Loucy (cell line): ENCODE results near the gene C11orf71.

Experiments used
- H2AFZ ChIP-seq: fragments of 200-600 bp; sonication (generic); 2 replicates; pipeline ENCODE4 v1.6.0; 2016; ENCODE audit warnings: antibody characterized with exemption, mild to moderate bottlenecking, low read length, moderate library complexity
- H3F3A ChIP-seq: fragments of 200-600 bp; 2 replicates; pipeline ENCODE4 v1.6.0; 2016; ENCODE audit warnings: antibody characterized with exemption, low read depth, mild to moderate bottlenecking
- H3K27me3 ChIP-seq: fragments of 200-600 bp; sonication (generic); 2 replicates; pipeline ENCODE4 v1.6.1; 2014; ENCODE audit warnings: low read length, mild to moderate bottlenecking; ENCODE audit not compliant: insufficient read depth, poor library complexity, severe bottlenecking
- H3K36me3 ChIP-seq: fragments of 200-600 bp; sonication (generic); 2 replicates; pipeline ENCODE4 v1.6.1; 2016; ENCODE audit warnings: low read length; ENCODE audit not compliant: insufficient read depth
- H3K4me1 ChIP-seq: fragments of 200-600 bp; sonication (generic); 2 replicates; pipeline ENCODE4 v1.5.1; 2014; ENCODE audit warnings: low read length, mild to moderate bottlenecking; ENCODE audit not compliant: insufficient read depth, poor library complexity, severe bottlenecking
- H3K4me2 ChIP-seq: fragments of 200-600 bp; sonication (generic); 2 replicates; pipeline ENCODE4 v1.6.0; 2014; ENCODE audit warnings: antibody characterized with exemption, low read length, low read depth, mild to moderate bottlenecking; ENCODE audit not compliant: poor library complexity, severe bottlenecking
- H3K4me3 ChIP-seq: fragments of 200-600 bp; sonication (generic); 2 replicates; pipeline ENCODE4 v1.5.1; 2014; ENCODE audit warnings: low read length, mild to moderate bottlenecking, mixed read lengths; ENCODE audit not compliant: poor library complexity, severe bottlenecking
- H3K79me2 ChIP-seq: fragments of 200-600 bp; sonication (generic); 2 replicates; pipeline ENCODE4 v1.6.1; 2014; ENCODE audit warnings: low read length; ENCODE audit not compliant: insufficient read depth
- H3K9ac ChIP-seq: fragments of 200-600 bp; sonication (generic); 2 replicates; pipeline ENCODE4 v1.6.0; 2014; ENCODE audit warnings: mild to moderate bottlenecking, low read depth, low read length, moderate library complexity; ENCODE audit not compliant: poor library complexity, severe bottlenecking
- H3K9me2 ChIP-seq: fragments of 200-600 bp; sonication (generic); replicated peaks from 2 replicates; pipeline ENCODE4 v1.6.1; 2016; ENCODE audit warnings: low read depth, low read length, mixed read lengths
- H3K9me3 ChIP-seq: fragments of 200-600 bp; sonication (generic); 2 replicates; pipeline ENCODE4 v1.6.1; 2014; ENCODE audit warnings: mild to moderate bottlenecking, antibody characterized with exemption, low read length, low read depth; ENCODE audit not compliant: insufficient read depth
- H4K20me1 ChIP-seq: fragments of 200-600 bp; sonication (generic); 2 replicates; pipeline ENCODE4 v1.6.0; 2014; ENCODE audit warnings: antibody characterized with exemption, low read length, mild to moderate bottlenecking; ENCODE audit not compliant: insufficient read depth, poor library complexity, severe bottlenecking
- EZH2phosphoT487 ChIP-seq: fragments of 200-600 bp; IDR thresholded peaks from 2 replicates; pipeline ENCODE4 v1.6.1; 2018; ENCODE audit warnings: antibody characterized with exemption, mild to moderate bottlenecking, moderate library complexity, borderline replicate concordance
- TF ChIP-seq, protein P1 (sequence below): fragments of 200-600 bp; sonication (generic); conservative IDR thresholded peaks from 2 replicates; pipeline ENCODE4 v1.5.1; 2014; ENCODE audit warnings: mild to moderate bottlenecking, antibody characterized with exemption, low read length

The C11orf71 gene

DNA sequence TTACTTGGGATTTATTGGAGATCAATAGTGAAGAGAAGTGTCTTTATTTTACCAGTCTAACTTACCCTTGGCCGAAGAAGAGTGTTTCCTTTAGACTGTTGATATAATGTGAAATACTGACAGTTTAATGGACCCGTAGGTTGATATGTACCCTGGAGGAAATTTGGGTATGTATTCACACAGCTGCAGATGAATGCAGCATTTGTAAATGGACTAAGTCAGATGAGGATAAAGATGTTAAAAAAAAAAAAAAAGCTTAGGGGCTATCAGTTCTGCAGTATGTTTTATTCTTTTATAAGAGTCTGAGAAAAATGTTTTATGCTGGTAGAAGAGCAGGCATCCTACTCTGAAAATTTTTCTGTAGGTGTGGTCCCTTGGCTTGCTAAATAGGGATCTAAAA is 41.6 kb upstream of the C11orf71 start:
- Histone ChIP-seq H3K4me1 (peaks cover 39% of the 10 kb centered on the region), H3K36me3 (no peaks in the 10 kb centered on the region)

DNA sequence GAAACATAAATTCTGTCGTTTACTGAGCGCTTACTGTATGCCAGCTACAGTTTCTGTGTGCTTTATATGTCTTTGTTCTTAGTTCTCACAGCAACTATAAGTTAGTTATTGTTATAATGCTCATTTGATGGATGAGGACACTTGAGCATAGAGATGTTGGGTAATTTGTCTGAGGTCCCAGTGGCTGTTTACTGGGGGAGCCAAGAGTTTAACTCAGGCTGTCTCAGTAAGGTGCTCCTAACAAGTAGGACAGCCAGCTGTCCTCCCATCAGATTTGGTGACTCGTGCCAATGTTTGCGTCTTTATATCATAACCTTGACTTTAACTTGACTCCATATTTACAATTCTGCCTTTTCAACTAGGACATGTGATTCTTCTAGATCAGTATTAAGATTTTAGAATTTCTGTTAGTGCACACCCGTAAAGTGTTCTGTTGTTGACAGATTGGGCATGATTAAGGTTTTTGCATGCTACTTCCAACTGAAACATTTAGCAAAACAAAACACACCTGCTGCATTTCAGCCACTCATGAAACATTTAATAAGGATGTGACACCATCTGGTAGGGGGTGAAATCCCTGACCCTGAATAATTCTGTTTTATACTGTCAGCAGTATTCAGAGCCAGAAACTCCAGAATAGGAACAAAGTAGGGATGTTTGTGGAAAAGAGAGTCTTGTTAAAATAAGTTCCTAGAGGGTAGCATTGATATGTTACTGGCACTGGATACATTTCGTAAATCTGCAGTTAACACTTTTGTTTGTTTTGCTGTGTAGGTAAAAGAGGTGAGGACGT is 40.9 kb upstream of the C11orf71 start:
- Histone ChIP-seq H3K9me2 (no peaks in the 10 kb centered on the region), H3F3A (no peaks in the 10 kb centered on the region), H3K4me3 (peak overlapping the region; percentile 99), H3K9ac (peak overlapping the region; percentile 14), H3K36me3 (no peaks in the 10 kb centered on the region), H4K20me1 (no peaks in the 10 kb centered on the region), H3K4me1 (peaks cover 39% of the 10 kb centered on the region), H3K27me3 (no peaks in the 10 kb centered on the region), H3K79me2 (peaks cover 22% of the 10 kb centered on the region), H3K4me2 (peak overlapping the region; percentile 99), H3K9me3 (no peaks in the 10 kb centered on the region), H2AFZ (no peak overlapping the region)
- TF ChIP-seq, protein P1, sequence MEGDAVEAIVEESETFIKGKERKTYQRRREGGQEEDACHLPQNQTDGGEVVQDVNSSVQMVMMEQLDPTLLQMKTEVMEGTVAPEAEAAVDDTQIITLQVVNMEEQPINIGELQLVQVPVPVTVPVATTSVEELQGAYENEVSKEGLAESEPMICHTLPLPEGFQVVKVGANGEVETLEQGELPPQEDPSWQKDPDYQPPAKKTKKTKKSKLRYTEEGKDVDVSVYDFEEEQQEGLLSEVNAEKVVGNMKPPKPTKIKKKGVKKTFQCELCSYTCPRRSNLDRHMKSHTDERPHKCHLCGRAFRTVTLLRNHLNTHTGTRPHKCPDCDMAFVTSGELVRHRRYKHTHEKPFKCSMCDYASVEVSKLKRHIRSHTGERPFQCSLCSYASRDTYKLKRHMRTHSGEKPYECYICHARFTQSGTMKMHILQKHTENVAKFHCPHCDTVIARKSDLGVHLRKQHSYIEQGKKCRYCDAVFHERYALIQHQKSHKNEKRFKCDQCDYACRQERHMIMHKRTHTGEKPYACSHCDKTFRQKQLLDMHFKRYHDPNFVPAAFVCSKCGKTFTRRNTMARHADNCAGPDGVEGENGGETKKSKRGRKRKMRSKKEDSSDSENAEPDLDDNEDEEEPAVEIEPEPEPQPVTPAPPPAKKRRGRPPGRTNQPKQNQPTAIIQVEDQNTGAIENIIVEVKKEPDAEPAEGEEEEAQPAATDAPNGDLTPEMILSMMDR: no peak
- TF ChIP-seq EZH2phosphoT487: no peak

More for the DNA sequence above, 41.6 kb upstream of the C11orf71 start:
- Histone ChIP-seq H3K4me2 (peak overlapping the region; percentile 99), H3F3A (no peaks in the 10 kb centered on the region), H3K9me3 (no peaks in the 10 kb centered on the region), H2AFZ (no peak overlapping the region), H3K9ac (peak overlapping the region; percentile 14), H3K79me2 (peaks cover 22% of the 10 kb centered on the region), H3K9me2 (no peaks in the 10 kb centered on the region), H3K27me3 (no peaks in the 10 kb centered on the region), H4K20me1 (no peaks in the 10 kb centered on the region), H3K4me3 (peak overlapping the region; percentile 99)
- TF ChIP-seq, protein P1: no peak
- TF ChIP-seq EZH2phosphoT487: no peak

DNA sequence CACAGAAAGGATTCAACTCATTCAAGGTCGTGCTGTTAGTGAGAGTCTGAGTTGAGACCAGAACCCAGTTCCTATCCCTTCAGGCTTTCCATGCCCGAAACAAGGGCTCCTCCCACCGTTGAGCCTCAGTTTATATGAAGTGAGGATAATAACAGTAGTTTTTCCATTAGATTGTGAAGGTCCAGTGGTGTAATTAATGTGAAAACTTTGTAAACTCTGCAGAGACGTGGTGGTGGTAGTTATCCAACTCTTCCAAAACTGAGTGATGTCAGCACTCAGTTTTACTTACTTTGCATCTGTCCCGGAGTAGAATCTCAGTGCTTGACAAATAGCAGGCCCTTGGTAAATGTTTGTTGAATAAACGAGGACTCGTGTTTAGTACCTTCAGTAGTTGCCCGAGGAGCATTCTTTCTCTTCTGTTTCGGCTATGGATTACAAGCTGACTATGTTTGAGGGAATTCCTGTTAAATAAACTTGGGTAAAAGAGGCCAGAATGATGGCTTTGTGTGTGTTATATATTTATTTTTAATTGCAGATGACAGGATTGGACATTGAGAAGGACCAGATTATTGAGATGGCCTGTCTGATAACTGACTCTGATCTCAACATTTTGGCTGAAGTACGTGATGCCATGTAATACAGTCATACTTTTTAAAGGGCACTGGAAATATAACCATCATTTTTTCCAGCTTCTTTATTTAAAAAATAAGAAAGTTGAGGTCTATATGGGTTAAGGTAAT is 40.0 kb upstream of the C11orf71 start:
- H3K27me3 ChIP-seq: no peaks in the 10 kb centered on the region
- H3K9me3 ChIP-seq: no peaks in the 10 kb centered on the region
- no peaks in the 10 kb centered on the region for H3K9me2 ChIP-seq
- H3K36me3 ChIP-seq: no peaks in the 10 kb centered on the region
- H2AFZ ChIP-seq: peak overlapping the region; percentile 99
- H3K4me3 ChIP-seq: peak overlapping the region; percentile 99
- H3F3A ChIP-seq: no peaks in the 10 kb centered on the region
- peak overlapping the region; percentile 99 for H3K4me2 ChIP-seq
- TF ChIP-seq, protein P1: no peak
- TF ChIP-seq EZH2phosphoT487: no peak
- no peaks in the 10 kb centered on the region for H4K20me1 ChIP-seq
- peak overlapping the region; percentile 81 for H3K9ac ChIP-seq
- H3K79me2 ChIP-seq: peaks cover 22% of the 10 kb centered on the region
- H3K4me1 ChIP-seq: peaks cover 38% of the 10 kb centered on the region
